WTC11 (cell line): Measurements from ENCODE around the gene KRTAP10-9. TPM values are rescaled to one million over a fixed set of nuclear protein-coding genes. Genes with fewer than 3 reads are reported as not detected.

Experiments
- ATAC-seq: fragments of 200-7000 bp; cut with Tn5 transposase; 2 replicates; pipeline ENCODE4 v1.10.0; 2021; ENCODE audit warnings: mild to moderate bottlenecking, moderate library complexity
- CTCF ChIA-PET: fragments of 300-600 bp; sonication (Branson Sonifier 250); formaldehyde crosslinking; loops from one replicate; lab custom pipeline; 2021; ENCODE audit warnings: antibody characterized with exemption; lab: Charles Lee
- POLR2A ChIA-PET: fragments of 350-600 bp; sonication (Branson Sonifier 250); formaldehyde crosslinking; loops from one replicate; lab custom pipeline; 2021; ENCODE audit warnings: antibody characterized with exemption; lab: Charles Lee
- DNase-seq: peaks from one replicate; pipeline ENCODE4 v3.0.0; 2021; ENCODE audit warnings: low spot score
- H3K27ac Mint-ChIP-seq: 2 replicates; pipeline ENCODE4 v1.8.0; 2021; ENCODE audit warnings: mixed read lengths
- H3K27me3 Mint-ChIP-seq: 2 replicates; pipeline ENCODE4 v1.8.0; 2021; ENCODE audit warnings: low read depth, mild to moderate bottlenecking, moderate library complexity, mixed read lengths
- H3K36me3 Mint-ChIP-seq: 2 replicates; pipeline ENCODE4 v1.8.0; 2021; ENCODE audit warnings: mixed read lengths
- H3K4me1 Mint-ChIP-seq: 2 replicates; pipeline ENCODE4 v1.8.0; 2022; ENCODE audit warnings: mixed read lengths
- H3K4me3 Mint-ChIP-seq: 2 replicates; pipeline ENCODE4 v1.8.0; 2021; ENCODE audit warnings: mild to moderate bottlenecking, moderate library complexity, mixed read lengths
- H3K9me3 Mint-ChIP-seq: 2 replicates; pipeline ENCODE4 v1.8.0; 2021; ENCODE audit warnings: mixed read lengths
- ATF1 ChIP-seq: sonication (generic); formaldehyde crosslinking; IDR thresholded peaks from 2 replicates; pipeline ENCODE4 v1.8.1; 2023; ENCODE audit warnings: mild to moderate bottlenecking, moderate library complexity, missing genetic modification reagents
- EMX1 ChIP-seq: fragments of 250-450 bp; sonication (Bioruptor Pico); IDR thresholded peaks from 2 replicates; pipeline ENCODE4 v1.8.0; 2021; ENCODE audit warnings: mild to moderate bottlenecking
- FOXJ3 ChIP-seq: sonication (generic); formaldehyde crosslinking; IDR thresholded peaks from 2 replicates; pipeline ENCODE4 v1.9.0; 2021; ENCODE audit warnings: missing genetic modification reagents, mild to moderate bottlenecking, borderline replicate concordance
- GABPB1 ChIP-seq: sonication (generic); formaldehyde crosslinking; IDR thresholded peaks from 2 replicates; pipeline ENCODE4 v1.8.1; 2023; ENCODE audit warnings: mild to moderate bottlenecking, missing genetic modification reagents
- GTF2I ChIP-seq: fragments of 250-450 bp; sonication (Bioruptor Pico); conservative IDR thresholded peaks from 2 replicates; pipeline ENCODE4 v1.4.0; 2021; ENCODE audit warnings: mild to moderate bottlenecking
- KAT7 ChIP-seq: sonication (generic); formaldehyde crosslinking; IDR thresholded peaks from 2 replicates; pipeline ENCODE4 v1.8.1; 2023; ENCODE audit warnings: missing genetic modification reagents, mild to moderate bottlenecking, borderline replicate concordance
- NFE2L1 ChIP-seq: sonication (generic); formaldehyde crosslinking; IDR thresholded peaks from 2 replicates; pipeline ENCODE4 v1.8.1; 2023; ENCODE audit warnings: missing genetic modification reagents
- NR3C1 ChIP-seq: sonication (generic); formaldehyde crosslinking; conservative IDR thresholded peaks from 2 replicates; pipeline ENCODE4 v1.8.1; 2023; ENCODE audit warnings: low read depth, mild to moderate bottlenecking, missing genetic modification reagents
- RORB ChIP-seq: fragments of 250-450 bp; sonication (Bioruptor Pico); IDR thresholded peaks from 2 replicates; pipeline ENCODE4 v1.9.0; 2021; ENCODE audit warnings: mild to moderate bottlenecking
- SMAD3 ChIP-seq: sonication (generic); formaldehyde crosslinking; IDR thresholded peaks from 2 replicates; pipeline ENCODE4 v1.8.0; 2022; ENCODE audit warnings: missing genetic modification reagents, mild to moderate bottlenecking, borderline replicate concordance
- total RNA-seq: library from RNA; stranded (reverse); gene quantifications from 3 replicates; pipeline ENCODE4 v1.2.3, GENCODE V29; 2021
- TF ChIP-seq, protein P1 (sequence below): sonication (generic); formaldehyde crosslinking; IDR thresholded peaks from 2 replicates; pipeline ENCODE4 v1.8.1; 2023; ENCODE audit warnings: mild to moderate bottlenecking, missing genetic modification reagents, borderline replicate concordance
- TF ChIP-seq, protein P2 (sequence below): fragments of 250-450 bp; sonication (Bioruptor Pico); IDR thresholded peaks from 2 replicates; pipeline ENCODE4 v1.9.0; 2021; ENCODE audit warnings: mild to moderate bottlenecking
- TF ChIP-seq, protein P3 (sequence below): sonication (generic); formaldehyde crosslinking; IDR thresholded peaks from 2 replicates; pipeline ENCODE4 v1.8.0; 2023; ENCODE audit warnings: missing genetic modification reagents
- TF ChIP-seq, protein P4 (sequence below): sonication (generic); formaldehyde crosslinking; IDR thresholded peaks from 2 replicates; pipeline ENCODE4 v1.8.1; 2022; ENCODE audit warnings: low read depth, missing genetic modification reagents, borderline replicate concordance
- TF ChIP-seq, protein P5 (sequence below): sonication (generic); formaldehyde crosslinking; IDR thresholded peaks from 2 replicates; pipeline ENCODE4 v1.8.0; 2023; ENCODE audit warnings: mild to moderate bottlenecking, missing genetic modification reagents

The KRTAP10-9 gene
- total RNA-seq, 1 experiment from 2014 or later: not detected

DNA sequence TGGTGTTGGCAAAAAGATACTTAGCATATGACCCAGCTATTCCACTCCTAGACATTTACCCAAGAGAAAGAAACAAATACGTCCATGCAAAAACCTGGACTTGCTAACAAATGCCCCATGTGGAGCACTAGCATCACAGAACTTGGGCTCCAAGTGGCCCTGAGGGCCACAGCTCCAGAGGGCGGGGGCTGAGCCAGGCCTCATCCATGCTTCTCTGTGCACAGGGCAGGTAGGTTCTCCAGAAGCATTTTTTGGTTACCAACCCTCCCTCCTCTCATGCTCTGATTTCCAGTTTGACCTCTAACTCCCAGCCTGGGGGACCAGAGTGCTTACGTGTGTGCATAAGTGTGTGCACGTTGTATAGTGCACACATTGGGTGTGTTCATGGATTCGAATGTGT lies 37.8 kb downstream of the KRTAP10-9 start:
- ChIA-PET POLR2A (no interaction called here), CTCF (no interaction called here)
- peaks cover 18% of the 10 kb centered on the region for H3K36me3 Mint-ChIP-seq
- ATAC-seq (no peak), DNase-seq (no peak)
- peaks cover 19% of the 10 kb centered on the region for H3K4me1 Mint-ChIP-seq
- H3K4me3 Mint-ChIP-seq: no peak overlapping the region
- H3K9me3 Mint-ChIP-seq: peaks cover 20% of the 10 kb centered on the region
- no peak overlapping the region for H3K27ac Mint-ChIP-seq
- no peaks in the 10 kb centered on the region; the same call in 1 of the 2 replicates for H3K27me3 Mint-ChIP-seq
- TF ChIP-seq KAT7 (CRISPR knock-in tag) (no peak), GABPB1 (CRISPR knock-in tag) (no peak), EMX1 (CRISPR knock-in tag) (no peak)
- TF ChIP-seq, protein P1, sequence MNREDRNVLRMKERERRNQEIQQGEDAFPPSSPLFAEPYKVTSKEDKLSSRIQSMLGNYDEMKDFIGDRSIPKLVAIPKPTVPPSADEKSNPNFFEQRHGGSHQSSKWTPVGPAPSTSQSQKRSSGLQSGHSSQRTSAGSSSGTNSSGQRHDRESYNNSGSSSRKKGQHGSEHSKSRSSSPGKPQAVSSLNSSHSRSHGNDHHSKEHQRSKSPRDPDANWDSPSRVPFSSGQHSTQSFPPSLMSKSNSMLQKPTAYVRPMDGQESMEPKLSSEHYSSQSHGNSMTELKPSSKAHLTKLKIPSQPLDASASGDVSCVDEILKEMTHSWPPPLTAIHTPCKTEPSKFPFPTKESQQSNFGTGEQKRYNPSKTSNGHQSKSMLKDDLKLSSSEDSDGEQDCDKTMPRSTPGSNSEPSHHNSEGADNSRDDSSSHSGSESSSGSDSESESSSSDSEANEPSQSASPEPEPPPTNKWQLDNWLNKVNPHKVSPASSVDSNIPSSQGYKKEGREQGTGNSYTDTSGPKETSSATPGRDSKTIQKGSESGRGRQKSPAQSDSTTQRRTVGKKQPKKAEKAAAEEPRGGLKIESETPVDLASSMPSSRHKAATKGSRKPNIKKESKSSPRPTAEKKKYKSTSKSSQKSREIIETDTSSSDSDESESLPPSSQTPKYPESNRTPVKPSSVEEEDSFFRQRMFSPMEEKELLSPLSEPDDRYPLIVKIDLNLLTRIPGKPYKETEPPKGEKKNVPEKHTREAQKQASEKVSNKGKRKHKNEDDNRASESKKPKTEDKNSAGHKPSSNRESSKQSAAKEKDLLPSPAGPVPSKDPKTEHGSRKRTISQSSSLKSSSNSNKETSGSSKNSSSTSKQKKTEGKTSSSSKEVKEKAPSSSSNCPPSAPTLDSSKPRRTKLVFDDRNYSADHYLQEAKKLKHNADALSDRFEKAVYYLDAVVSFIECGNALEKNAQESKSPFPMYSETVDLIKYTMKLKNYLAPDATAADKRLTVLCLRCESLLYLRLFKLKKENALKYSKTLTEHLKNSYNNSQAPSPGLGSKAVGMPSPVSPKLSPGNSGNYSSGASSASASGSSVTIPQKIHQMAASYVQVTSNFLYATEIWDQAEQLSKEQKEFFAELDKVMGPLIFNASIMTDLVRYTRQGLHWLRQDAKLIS (CRISPR knock-in tag): no peak
- TF ChIP-seq, protein P2, sequence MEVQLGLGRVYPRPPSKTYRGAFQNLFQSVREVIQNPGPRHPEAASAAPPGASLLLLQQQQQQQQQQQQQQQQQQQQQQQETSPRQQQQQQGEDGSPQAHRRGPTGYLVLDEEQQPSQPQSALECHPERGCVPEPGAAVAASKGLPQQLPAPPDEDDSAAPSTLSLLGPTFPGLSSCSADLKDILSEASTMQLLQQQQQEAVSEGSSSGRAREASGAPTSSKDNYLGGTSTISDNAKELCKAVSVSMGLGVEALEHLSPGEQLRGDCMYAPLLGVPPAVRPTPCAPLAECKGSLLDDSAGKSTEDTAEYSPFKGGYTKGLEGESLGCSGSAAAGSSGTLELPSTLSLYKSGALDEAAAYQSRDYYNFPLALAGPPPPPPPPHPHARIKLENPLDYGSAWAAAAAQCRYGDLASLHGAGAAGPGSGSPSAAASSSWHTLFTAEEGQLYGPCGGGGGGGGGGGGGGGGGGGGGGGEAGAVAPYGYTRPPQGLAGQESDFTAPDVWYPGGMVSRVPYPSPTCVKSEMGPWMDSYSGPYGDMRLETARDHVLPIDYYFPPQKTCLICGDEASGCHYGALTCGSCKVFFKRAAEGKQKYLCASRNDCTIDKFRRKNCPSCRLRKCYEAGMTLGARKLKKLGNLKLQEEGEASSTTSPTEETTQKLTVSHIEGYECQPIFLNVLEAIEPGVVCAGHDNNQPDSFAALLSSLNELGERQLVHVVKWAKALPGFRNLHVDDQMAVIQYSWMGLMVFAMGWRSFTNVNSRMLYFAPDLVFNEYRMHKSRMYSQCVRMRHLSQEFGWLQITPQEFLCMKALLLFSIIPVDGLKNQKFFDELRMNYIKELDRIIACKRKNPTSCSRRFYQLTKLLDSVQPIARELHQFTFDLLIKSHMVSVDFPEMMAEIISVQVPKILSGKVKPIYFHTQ (CRISPR knock-in tag): no peak

DNA sequence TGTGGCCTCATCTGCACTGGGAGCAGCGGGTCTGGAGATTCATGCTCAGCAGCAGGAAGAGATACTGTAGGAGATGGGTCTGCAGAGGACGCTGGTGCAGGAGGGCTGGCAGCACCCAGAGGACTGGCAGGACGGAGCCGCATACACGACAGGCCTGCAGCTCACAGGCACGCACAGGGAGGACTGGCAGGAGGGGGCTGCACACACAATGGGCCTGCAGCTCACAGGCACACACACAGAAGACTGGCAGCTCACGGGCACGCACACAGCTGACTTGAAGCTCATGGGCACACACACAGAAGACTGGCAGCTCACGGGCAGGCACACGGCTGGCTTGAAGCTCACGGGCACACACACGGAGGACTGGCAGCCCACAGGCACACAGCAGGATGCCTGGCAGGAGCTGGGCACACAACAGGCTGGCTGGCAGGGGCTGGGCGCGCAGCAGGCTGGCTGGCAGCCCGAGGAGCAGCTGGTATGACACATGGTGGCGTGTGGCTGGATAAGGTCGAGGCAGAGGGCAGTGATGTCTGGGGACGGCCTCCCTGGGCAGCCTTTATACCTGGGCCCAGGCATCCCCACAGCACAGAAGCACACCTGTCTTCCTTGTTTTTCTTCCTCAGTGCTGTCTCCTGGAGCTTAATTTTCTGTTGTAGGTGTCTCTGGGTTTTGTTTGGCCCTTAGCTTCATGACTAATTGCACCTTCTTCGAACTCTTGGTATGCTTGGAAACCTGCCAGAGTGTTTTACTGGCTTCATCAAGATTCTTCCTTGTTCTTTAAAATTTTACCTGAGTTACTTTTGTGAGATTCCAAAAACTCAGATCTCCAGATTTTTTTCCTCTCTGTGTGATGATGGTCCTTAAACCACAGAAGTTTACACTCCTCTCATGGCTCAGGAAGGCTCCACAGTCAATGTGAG lies 39.8 kb downstream of the KRTAP10-9 start, which contains the start of gene KRTAP12-2:
Gene KRTAP12-2 (minus strand): TSS at position 527 of the 920 bp plus-strand sequence. CDS start 41 bp downstream, at position 486.
- Mint-ChIP-seq H3K36me3 (peaks cover 38% of the 10 kb centered on the region), H3K4me1 (peaks cover 2% of the 10 kb centered on the region), H3K9me3 (peaks cover 36% of the 10 kb centered on the region), H3K27ac (no peak within 1 kb of the TSS), H3K4me3 (no peak within 1 kb of the TSS), H3K27me3 (peaks cover 2% of the 10 kb centered on the region; the same call in 1 of the 2 replicates)
- ATAC-seq (no peak), DNase-seq (no peak)
- ChIA-PET CTCF (no interaction called here), POLR2A (no interaction called here)
- no peak for TF ChIP-seq GABPB1 (CRISPR knock-in tag)
- no peak for TF ChIP-seq NFE2L1 (CRISPR knock-in tag)
- no peak for TF ChIP-seq NR3C1 (CRISPR knock-in tag)
- TF ChIP-seq SMAD3 (CRISPR knock-in tag): no peak
- TF ChIP-seq, protein P3, sequence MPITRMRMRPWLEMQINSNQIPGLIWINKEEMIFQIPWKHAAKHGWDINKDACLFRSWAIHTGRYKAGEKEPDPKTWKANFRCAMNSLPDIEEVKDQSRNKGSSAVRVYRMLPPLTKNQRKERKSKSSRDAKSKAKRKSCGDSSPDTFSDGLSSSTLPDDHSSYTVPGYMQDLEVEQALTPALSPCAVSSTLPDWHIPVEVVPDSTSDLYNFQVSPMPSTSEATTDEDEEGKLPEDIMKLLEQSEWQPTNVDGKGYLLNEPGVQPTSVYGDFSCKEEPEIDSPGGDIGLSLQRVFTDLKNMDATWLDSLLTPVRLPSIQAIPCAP (CRISPR knock-in tag): no peak
- no peak for TF ChIP-seq ATF1 (CRISPR knock-in tag)
- TF ChIP-seq FOXJ3 (CRISPR knock-in tag): no peak
- TF ChIP-seq, protein P4, sequence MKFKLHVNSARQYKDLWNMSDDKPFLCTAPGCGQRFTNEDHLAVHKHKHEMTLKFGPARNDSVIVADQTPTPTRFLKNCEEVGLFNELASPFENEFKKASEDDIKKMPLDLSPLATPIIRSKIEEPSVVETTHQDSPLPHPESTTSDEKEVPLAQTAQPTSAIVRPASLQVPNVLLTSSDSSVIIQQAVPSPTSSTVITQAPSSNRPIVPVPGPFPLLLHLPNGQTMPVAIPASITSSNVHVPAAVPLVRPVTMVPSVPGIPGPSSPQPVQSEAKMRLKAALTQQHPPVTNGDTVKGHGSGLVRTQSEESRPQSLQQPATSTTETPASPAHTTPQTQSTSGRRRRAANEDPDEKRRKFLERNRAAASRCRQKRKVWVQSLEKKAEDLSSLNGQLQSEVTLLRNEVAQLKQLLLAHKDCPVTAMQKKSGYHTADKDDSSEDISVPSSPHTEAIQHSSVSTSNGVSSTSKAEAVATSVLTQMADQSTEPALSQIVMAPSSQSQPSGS (CRISPR knock-in tag): no peak
- TF ChIP-seq, protein P5, sequence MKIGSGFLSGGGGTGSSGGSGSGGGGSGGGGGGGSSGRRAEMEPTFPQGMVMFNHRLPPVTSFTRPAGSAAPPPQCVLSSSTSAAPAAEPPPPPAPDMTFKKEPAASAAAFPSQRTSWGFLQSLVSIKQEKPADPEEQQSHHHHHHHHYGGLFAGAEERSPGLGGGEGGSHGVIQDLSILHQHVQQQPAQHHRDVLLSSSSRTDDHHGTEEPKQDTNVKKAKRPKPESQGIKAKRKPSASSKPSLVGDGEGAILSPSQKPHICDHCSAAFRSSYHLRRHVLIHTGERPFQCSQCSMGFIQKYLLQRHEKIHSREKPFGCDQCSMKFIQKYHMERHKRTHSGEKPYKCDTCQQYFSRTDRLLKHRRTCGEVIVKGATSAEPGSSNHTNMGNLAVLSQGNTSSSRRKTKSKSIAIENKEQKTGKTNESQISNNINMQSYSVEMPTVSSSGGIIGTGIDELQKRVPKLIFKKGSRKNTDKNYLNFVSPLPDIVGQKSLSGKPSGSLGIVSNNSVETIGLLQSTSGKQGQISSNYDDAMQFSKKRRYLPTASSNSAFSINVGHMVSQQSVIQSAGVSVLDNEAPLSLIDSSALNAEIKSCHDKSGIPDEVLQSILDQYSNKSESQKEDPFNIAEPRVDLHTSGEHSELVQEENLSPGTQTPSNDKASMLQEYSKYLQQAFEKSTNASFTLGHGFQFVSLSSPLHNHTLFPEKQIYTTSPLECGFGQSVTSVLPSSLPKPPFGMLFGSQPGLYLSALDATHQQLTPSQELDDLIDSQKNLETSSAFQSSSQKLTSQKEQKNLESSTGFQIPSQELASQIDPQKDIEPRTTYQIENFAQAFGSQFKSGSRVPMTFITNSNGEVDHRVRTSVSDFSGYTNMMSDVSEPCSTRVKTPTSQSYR (CRISPR knock-in tag): no peak
- no peak for TF ChIP-seq RORB (CRISPR knock-in tag)
- no peak for TF ChIP-seq GTF2I (CRISPR knock-in tag)
